ENCODE results near the gene COL7A1.

Gene COL7A1

GRCh38 chr3:48617559-48617958, 22.4 kb upstream of the COL7A1 start:
- FAIRE-seq: no peak

- no peak for FAIRE-seq
These were observed 18.9 kb upstream of the COL7A1 start for GRCh38 chr3:48614044-48614443.

- no peak for FAIRE-seq
These were observed 17.2 kb upstream of the COL7A1 start for GRCh38 chr3:48612309-48612708.

- no peak for FAIRE-seq
These were observed 14.2 kb upstream of the COL7A1 start, which contains the start of gene UQCRC1 for GRCh38 chr3:48609088-48610005. Gene UQCRC1 (minus strand): TSS chr3:48609646. CDS start chr3:48609620, 26 bp downstream.

GRCh38 chr3:48607519-48607918, 12.4 kb upstream of the COL7A1 start:
- FAIRE-seq: no peak

GRCh38 chr3:48601622-48601994, 6.5 kb upstream of the COL7A1 start:
- no peak for FAIRE-seq

- FAIRE-seq: no peak
These were observed 5.8 kb upstream of the COL7A1 start for GRCh38 chr3:48600711-48601621.

GRCh38 chr3:48599509-48600285, 4.6 kb upstream of the COL7A1 start:
- FAIRE-seq: no peak

GRCh38 chr3:48599077-48599501, 4.0 kb upstream of the COL7A1 start:
- FAIRE-seq: no peak

GRCh38 chr3:48598323-48599076, 3.4 kb upstream of the COL7A1 start:
- FAIRE-seq: no peak

GRCh38 chr3:48597408-48597800, 2.3 kb upstream of the COL7A1 start:
- no peak for FAIRE-seq

GRCh38 chr3:48596676-48597407, 1.7 kb upstream of the COL7A1 start:
- FAIRE-seq: no peak

- no peak for FAIRE-seq
These were observed 1.0 kb upstream of the COL7A1 start for GRCh38 chr3:48596157-48596556.

- FAIRE-seq: no peak
These were observed 495 bp upstream of the COL7A1 start for GRCh38 chr3:48595526-48596121.

- no peak for FAIRE-seq
These were observed 596 bp downstream of the COL7A1 start for GRCh38 chr3:48594417-48595049.

- FAIRE-seq: no peak
These were observed 1.8 kb downstream of the COL7A1 start for GRCh38 chr3:48593337-48593736.

- FAIRE-seq: no peak
These were observed 2.5 kb downstream of the COL7A1 start for GRCh38 chr3:48592519-48593087.

GRCh38 chr3:48591886-48592518, 3.1 kb downstream of the COL7A1 start:
- FAIRE-seq: no peak

GRCh38 chr3:48591436-48591835, 3.7 kb downstream of the COL7A1 start:
- no peak for FAIRE-seq
